ENCODE results near the gene SCRG1. TPM values are rescaled to one million over a fixed set of nuclear protein-coding genes. Genes with fewer than 3 reads are reported as not detected.

SCRG1 gene
- polyA plus RNA-seq, 3 donors = 0.28 to 0.46 (median 0.39) TPM

- no peak for DNase-seq (ENCODE audit: low read depth in 3 of 3, low spot score in 2 of 3)
Measured at GRCh38 chr4:173367285-173367684, 31.6 kb downstream of the SCRG1 start.

- DNase-seq (ENCODE audit: low read depth in 3 of 3, low spot score in 2 of 3) = no peak
Measured at GRCh38 chr4:173365359-173365996, 33.4 kb downstream of the SCRG1 start.

GRCh38 chr4:173362666-173363065, 36.2 kb downstream of the SCRG1 start:
- no peak for DNase-seq (ENCODE audit: low read depth in 3 of 3, low spot score in 2 of 3)

GRCh38 chr4:173360587-173361221, 38.2 kb downstream of the SCRG1 start:
- no peak for DNase-seq (ENCODE audit: low read depth in 3 of 3, low spot score in 2 of 3)

GRCh38 chr4:173357939-173358338, 41.0 kb downstream of the SCRG1 start:
- no peak for DNase-seq (ENCODE audit: low read depth in 3 of 3, low spot score in 2 of 3)

GRCh38 chr4:173347467-173347866, 51.4 kb downstream of the SCRG1 start:
- DNase-seq (ENCODE audit: low read depth in 3 of 3, low spot score in 2 of 3) = no peak

- no peak for DNase-seq (ENCODE audit: low read depth in 3 of 3, low spot score in 2 of 3)
Measured at GRCh38 chr4:173346074-173346473, 52.8 kb downstream of the SCRG1 start.

- no peak for DNase-seq (ENCODE audit: low read depth in 3 of 3, low spot score in 2 of 3)
Measured at GRCh38 chr4:173345648-173346047, 53.3 kb downstream of the SCRG1 start.

- DNase-seq (ENCODE audit: low read depth in 3 of 3, low spot score in 2 of 3) = no peak
Measured at GRCh38 chr4:173343832-173344397, 55.0 kb downstream of the SCRG1 start.

GRCh38 chr4:173337463-173337862, 61.5 kb downstream of the SCRG1 start:
- no peak for DNase-seq (ENCODE audit: low read depth in 3 of 3, low spot score in 2 of 3)

- DNase-seq (ENCODE audit: low read depth in 3 of 3, low spot score in 2 of 3) = peak; percentile 65 to 76 (median 66)
Measured at GRCh38 chr4:173334891-173335752, 63.8 kb downstream of the SCRG1 start.

Other genes starting within 250 kb of the SCRG1 start
- 10 to 100 TPM; 33.6 to 38.0 (median 37.1) TPM for gene GALNT7, start 230.3 kb downstream of the SCRG1 start, polyA plus RNA-seq (ENCODE audit: insufficient read length in 3 of 3)
- 100 to 1,000 TPM; 395 to 467 (median 445) TPM for gene HMGB2, start 64.8 kb downstream of the SCRG1 start, polyA plus RNA-seq (ENCODE audit: insufficient read length in 3 of 3)
- 10 to 100 TPM; 13.2 to 13.7 (median 13.6) TPM for gene SAP30, start 28.2 kb downstream of the SCRG1 start, polyA plus RNA-seq (ENCODE audit: insufficient read length in 3 of 3)
- gene HAND2, start 131.1 kb upstream of the SCRG1 start, polyA plus RNA-seq (ENCODE audit: insufficient read length in 3 of 3) = under 1 TPM in 2 of 3 donors, not detected in 1; 0.06 to 0.36 TPM